Activated CD8-positive, alpha-beta memory T cell treated with anti-CD3 and anti-CD28 coated beads for 36 hours (primary cell): Measurements from ENCODE around the gene IGSF9. TPM values are rescaled to one million over a fixed set of nuclear protein-coding genes. Genes with fewer than 3 reads are reported as not detected.

ENCODE experiments used
- CTCF ChIA-PET: fragments of 350-600 bp; sonication (Branson Sonifier 250); formaldehyde crosslinking; loops from one replicate; lab custom pipeline; 2021; ENCODE audit warnings: antibody characterized with exemption; lab: Charles Lee
- POLR2A ChIA-PET: fragments of 350-600 bp; sonication (Branson Sonifier 250); formaldehyde crosslinking; loops from one replicate; lab custom pipeline; 2021; ENCODE audit warnings: antibody characterized with exemption; lab: Charles Lee
- total RNA-seq, 2 experiments: library from RNA; stranded (reverse); gene quantifications; one replicate each; pipeline ENCODE4 v1.2.3, GENCODE V29; 2021

Gene IGSF9
- total RNA-seq, 2 experiments from 2014 or later: 0.06 TPM; not detected in 1

DNA sequence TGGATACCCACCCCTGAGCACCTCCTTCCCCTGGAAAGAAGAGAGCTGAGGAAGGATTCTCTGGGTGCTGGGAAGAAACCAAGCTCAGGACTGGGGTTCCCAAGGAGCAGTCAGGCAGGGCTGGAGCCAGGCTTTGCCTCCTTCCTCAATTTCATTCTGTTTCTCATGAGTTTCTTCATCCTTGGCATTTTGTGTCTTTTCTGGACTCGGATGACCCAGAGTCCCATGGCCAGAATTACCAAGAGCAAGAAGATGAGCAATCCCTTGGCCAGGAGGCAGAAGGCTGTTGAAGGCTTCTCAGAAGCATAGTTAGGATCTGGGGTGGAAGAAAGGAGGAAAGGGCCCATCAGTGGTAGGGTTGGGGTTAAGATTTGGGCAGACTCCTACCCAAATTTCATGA is 6.1 kb upstream of the IGSF9 start:
- ChIA-PET CTCF (interaction anchor here (1.2 kb wide), 1 partner anchor 56 kb away, joined by 4 read pairs; no protein-coding TSS in a partner anchor), POLR2A (no interaction called here)

DNA sequence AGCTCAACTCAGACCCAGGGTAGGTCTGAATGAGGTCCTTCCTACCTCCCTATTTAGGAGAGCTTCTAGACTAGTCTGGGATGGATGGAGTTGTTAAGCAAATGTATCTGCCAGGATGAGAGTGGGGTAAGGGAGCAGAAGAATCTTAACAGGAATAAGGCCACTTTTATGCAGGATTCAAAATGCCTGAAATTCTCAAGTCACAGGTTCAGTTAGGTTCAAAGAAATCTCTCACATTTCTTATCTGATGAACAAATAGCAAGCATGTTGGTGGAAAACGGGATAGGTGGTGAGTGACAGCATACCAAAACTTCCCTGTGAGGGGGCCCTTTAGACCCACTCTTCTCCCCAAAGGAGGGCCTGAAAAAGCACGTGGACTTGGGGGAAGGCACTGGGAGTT is 5.6 kb upstream of the IGSF9 start:
- ChIA-PET POLR2A (no interaction called here), CTCF (no interaction called here)

GRCh38 chr1:159949981-159950381 is 4.6 kb upstream of the IGSF9 start:
- CTCF ChIA-PET: interaction anchor here (1.7 kb wide), 1 partner anchor 58 kb away, joined by 5 read pairs; no protein-coding TSS in a partner anchor
- POLR2A ChIA-PET: no interaction called here

DNA sequence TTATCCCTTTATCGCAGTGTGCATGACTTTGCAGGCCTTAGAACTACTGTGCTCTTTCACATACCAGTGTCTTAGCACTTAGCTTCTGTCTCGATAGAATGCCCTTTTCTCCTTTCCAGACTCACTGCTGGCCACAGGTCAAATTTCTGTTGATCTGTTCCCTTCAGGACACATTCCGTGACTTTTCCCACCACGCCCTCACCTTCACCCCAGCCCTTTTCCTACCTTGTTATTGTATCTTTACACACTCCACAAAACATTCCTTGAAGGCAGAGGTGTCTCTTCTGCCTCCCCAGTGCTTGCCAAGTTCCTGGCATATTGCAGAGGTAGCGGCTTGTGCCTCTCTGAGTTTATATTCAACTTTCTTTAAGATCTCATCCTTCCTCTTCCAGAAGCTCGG is 3.7 kb upstream of the IGSF9 start:
- ChIA-PET POLR2A (no interaction called here), CTCF (interaction anchor here (1.7 kb wide), 1 partner anchor 58 kb away, joined by 5 read pairs; no protein-coding TSS in a partner anchor)

DNA sequence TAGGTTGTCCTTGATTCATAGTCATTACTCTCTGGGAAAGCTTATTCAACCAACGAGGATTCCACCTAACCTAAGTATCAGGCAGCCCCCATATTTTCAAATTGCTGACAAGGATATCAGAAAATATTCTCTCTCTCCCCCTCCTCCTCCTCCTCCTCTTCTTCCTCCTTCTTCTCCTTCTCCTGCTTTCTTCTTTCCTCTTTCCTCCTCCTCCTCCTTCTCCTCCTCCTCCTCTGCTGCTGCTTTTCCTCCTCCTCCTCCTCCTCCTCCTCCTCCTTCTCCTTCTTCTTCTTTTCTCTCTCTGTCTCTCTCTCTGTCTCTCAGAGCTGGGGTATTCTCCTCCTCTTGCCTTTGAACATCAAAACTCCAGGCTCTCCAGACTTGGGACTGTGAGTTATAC is 2.5 kb upstream of the IGSF9 start:
- CTCF ChIA-PET: interaction anchor here (4.0 kb wide), 1 partner anchor 58 kb away, joined by 32 read pairs; no protein-coding TSS in a partner anchor
- POLR2A ChIA-PET: no interaction called here

DNA sequence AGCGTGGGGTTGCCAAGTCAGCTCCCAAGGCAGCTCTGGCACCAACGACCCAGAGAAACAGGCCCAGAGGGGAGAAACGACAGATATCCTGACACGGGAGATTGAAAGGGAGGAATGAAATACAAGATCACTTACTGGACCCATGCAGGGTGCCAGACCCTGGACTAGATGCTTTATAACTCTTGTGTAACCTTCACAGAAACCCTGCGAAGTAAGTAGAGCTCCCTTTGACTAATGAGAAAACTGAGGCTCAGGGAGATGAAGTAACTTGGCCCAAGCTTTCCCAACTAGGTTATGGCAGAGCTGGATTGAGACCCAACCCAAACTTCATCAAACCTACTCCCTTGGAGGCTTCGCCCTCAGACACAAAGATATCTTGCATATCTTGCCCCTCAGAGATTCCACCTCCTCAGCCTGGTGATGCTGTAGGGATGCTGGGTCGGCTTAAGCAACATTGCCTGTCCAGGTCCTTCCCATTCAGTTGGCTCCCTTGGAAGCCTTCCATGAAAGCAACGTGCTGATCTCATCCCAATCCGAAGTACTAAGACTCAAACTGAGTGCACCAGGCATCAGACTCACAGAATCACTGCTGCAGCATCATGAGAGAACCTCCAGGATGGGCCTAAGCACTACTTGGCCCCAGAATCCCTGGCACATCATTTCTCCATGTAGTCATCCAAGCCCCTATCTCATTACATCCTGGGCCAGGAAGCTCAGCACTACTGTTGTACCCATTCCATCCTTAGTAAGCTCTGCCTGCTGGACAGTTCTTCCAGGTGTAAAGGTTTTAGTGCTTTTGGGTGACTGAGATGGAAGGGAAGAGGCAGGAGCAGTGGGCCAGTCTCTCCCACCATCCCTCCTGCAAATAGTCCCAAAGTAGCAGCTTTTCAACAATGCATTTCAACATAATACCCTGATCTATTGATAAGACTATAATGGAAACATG is 1.1 kb upstream of the IGSF9 start:
- ChIA-PET POLR2A (interaction anchor here (1.0 kb wide), 1 partner anchor 21 kb away, joined by 3 read pairs; the partner anchor contains the start of gene TAGLN2), CTCF (interaction anchor here (0.8 to 4.0 kb wide), 5 partner anchors 19 to 147 kb away, joined by 3 to 32 read pairs (median 5); no protein-coding TSS in a partner anchor)

DNA sequence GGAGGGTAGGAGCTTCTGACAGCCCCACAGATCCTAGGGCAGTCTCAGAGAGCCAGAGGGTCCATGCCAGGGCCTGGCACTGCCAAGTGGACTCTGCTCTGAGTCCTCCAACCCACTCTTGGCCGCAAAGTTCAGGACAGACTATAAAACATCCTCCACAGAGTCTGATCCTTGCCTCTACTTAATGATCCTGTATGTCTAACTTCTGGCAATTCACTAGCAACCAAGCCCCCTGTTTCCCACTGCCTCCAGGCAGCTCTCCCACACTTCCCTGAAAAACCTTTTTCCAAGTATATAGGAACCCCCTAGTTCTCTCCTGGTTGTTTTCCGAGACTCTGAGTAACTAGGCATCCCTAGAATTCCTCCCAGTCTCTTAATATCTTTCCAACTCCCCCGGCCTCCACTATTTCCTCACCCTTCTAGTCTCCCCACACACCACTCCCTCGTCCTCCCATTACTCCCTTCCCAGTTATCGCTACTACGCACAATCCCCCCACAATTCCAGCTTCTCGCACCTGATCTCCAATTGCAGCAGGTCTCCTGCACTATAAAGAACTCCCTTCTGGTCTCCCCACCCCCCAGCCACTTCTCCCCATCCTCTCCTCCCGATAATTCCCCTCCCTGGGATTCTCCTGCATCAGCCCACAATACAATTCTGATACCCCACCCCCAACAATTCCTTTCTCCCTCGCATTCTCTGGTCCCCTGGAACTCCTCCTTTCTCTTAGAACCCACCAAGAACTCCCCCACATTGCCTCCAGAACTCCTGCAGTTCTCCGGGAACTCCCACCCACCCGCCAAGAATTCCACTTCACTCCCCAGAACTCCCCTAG is 574 bp downstream of the IGSF9 start:
- ChIA-PET POLR2A (interaction anchor here (0.8 to 1.0 kb wide), 2 partner anchors 20 kb away, joined by 3 read pairs; partner anchors contain the start of gene TAGLN2), CTCF (interaction anchor here (0.6 to 4.0 kb wide), 4 partner anchors 20 to 61 kb away, joined by 3 to 32 read pairs (median 3); no protein-coding TSS in a partner anchor)

DNA sequence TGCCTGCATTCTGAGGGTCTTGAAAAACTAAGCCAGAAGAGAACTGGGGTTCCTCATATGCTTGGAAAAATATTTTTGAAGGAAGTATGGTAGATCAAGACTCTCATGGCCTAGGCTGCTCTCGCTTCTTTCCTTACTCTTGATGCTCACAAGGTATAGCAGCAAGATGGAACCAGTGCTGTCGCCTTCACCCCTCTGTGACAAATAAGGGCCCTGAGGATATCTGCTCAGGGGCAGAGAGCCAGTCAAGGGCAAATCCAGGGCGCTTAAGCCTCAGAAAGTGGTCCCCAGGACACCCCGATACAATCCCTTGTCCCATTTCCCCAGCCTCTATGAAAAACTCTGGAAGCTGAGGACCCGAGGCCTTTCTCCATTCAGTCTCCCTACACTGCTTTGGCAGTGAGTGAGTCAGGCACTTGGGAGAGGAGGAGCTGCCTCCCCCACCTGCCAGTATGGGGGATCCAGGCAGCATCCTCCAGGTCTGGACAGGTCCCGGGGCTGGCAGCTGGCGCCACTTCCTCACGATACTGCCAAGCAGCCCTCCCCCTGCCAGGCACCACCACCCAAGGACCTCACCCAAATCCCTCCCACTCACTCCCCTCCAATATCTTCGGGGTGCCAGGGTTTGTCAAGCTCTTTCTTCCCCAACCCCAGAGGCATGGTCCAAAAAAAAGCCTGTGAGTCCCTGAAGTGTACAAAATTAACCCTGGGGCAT is 1.3 kb downstream of the IGSF9 start:
- CTCF ChIA-PET: interaction anchor here (0.6 to 4.0 kb wide), 3 partner anchors 51 to 63 kb away, joined by 3 to 32 read pairs (median 6); no protein-coding TSS in a partner anchor
- POLR2A ChIA-PET: interaction anchor here (0.8 kb wide), 1 partner anchor 19 kb away, joined by 3 read pairs; the partner anchor contains the start of gene TAGLN2

DNA sequence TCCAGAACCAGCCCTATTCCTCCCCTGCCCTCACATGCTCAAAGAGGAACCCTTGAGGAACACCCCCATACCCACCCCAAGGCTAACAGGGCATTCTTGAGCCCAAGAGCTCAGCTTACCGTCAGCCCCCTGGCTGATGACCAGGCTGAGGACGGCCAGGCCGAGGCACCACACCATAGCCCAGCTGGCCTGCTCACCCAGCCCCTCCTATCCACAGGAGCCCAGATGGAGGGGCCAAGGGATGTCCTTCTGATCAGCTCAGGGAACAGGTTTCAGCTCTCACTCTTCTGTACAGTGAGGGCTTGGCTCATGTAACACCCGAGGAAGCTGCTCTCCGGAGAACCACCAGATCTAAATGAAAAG is 2.2 kb downstream of the IGSF9 start:
- POLR2A ChIA-PET: no interaction called here
- CTCF ChIA-PET: interaction anchor here (1.3 kb wide), 1 partner anchor 64 kb away, joined by 6 read pairs; no protein-coding TSS in a partner anchor

DNA sequence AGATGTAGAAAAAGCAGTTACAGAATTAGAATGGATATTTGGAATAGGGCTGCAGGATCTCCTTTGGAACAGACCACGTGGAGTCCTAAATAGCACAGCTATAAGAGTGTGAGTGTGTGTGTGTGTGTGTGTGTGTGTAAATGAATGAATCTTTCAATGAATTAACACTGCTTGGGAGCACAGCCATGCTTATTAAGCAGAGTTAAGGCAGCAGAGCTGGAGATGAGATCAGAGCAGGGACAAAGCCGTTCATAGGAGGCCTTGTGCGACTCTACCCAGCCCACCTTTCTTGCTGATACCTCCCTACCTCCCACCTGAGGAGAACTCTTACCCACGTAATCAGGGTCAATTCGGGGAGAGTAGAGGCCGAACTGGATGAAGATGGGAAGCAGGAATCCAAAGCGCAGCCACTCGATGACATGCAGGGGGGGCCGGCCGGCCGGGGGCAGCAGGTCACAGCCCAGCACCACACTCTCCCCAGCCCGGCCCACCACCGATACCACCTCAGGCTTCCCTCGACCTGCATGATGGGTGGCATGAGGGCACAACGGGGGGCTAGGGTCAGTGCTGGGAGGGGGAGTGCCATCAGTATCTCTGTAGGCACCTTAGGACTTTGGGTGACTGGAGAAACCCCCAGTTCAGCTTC is 2.7 kb downstream of the IGSF9 start:
- CTCF ChIA-PET: interaction anchor here (1.3 kb wide), 1 partner anchor 65 kb away, joined by 6 read pairs; no protein-coding TSS in a partner anchor

GRCh38 chr1:159941591-159942560 is 3.5 kb downstream of the IGSF9 start:
- CTCF ChIA-PET: interaction anchor here (12.3 kb wide), 1 partner anchor 64 kb away, joined by 147 read pairs; no protein-coding TSS in a partner anchor
- POLR2A ChIA-PET: no interaction called here

More for the DNA sequence above, 2.7 kb downstream of the IGSF9 start:
- POLR2A ChIA-PET: no interaction called here

DNA sequence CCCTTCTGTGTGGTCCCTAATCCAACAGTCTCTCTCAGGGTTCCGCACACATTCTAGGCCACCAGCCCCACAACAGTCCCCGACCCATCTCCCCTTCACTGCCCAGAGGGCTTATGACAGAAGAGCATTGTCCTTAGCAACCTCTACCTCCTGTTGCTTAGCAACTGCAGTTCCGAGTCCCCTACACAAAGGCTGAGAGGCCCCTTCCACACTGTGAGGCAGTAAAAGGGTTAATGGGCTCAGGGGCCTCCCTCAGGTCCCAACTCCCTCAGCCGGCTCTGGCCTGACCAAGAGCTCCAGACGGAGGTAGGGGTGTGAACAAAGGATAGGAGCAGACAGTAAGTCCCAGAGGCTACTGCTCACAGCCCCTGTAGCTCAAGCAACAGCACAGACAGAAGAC is 4.3 kb downstream of the IGSF9 start:
- POLR2A ChIA-PET: no interaction called here
- CTCF ChIA-PET: interaction anchor here (12.3 kb wide), 1 partner anchor 64 kb away, joined by 147 read pairs; no protein-coding TSS in a partner anchor

DNA sequence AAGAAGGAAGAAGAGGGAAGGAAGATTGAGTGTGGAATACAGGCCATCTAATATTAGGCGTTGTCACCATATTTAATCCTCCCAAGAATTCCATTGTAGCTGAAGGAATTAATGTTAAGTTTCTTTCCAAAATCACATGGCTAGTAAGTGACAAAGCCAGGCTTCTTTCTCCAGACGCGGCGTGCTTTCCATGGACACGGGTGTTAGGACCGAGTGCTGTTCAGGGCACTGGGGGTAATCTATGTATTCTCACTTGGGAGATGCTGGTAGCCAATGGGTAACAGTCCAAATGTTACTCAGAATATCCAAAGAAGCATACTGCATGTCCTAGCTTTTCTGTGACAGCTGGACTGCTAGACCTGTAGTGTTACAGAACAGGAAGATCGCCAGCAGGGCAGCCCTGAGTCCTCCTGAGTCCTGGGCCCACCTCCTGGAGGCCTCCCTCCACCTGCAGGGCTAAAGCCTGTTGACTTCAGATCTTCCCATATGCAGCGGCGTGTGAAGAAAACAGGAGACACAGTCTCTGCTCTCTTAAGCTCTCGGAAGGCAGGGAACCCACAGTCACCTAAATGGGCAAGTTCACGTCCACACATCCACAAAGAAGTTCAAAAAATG is 5.3 kb downstream of the IGSF9 start:
- CTCF ChIA-PET: interaction anchor here (12.3 kb wide), 1 partner anchor 65 kb away, joined by 147 read pairs; no protein-coding TSS in a partner anchor
- POLR2A ChIA-PET: no interaction called here

- POLR2A ChIA-PET: no interaction called here
- CTCF ChIA-PET: interaction anchor here (12.3 kb wide), 1 partner anchor 66 kb away, joined by 147 read pairs; no protein-coding TSS in a partner anchor
Measured at GRCh38 chr1:159939678-159940002, 5.8 kb downstream of the IGSF9 start.

DNA sequence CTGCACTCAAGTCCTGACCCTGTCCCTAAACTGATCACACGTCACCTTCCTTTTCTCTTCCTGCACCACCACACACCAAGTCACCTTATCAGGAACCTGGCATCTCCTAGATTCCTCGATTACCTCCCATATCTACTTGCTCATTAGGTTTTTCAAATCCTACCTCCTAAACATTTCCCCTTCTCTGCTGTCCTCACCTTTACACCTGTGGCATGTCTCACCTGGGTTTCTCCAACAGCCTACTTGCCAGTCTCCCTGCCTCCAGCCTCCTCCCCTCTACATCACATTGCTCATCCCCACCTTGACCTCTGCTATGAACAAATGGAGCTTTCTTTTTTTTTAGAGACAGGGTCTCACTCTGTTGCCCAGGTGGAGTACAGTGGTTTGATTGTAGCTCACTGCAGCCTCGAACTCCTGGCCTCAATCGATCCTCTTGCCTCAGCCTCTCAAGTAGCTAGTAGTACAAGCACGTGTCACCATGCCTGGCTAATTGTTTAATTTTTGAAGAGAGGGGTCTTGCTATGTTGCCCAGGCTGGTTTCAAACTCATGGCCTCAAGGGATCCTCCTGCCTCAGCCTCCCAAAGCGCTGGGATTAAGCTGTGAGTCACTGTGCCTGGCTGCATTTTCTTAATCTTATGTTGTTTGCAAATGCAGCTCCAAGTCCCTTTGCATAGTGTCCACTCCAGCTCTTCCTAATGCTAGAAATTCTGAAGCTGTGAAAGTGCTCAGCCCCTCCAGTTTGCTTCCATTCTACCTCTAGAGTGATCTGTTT is 6.3 kb downstream of the IGSF9 start:
- CTCF ChIA-PET: interaction anchor here (0.6 to 12.3 kb wide), 2 partner anchors 30 to 67 kb away, joined by 3 to 147 read pairs; no protein-coding TSS in a partner anchor
- POLR2A ChIA-PET: interaction anchor here (0.6 kb wide), 1 partner anchor 67 kb away, joined by 6 read pairs; no protein-coding TSS in a partner anchor
